ENCODE results near the gene CARM1.
"Not testable (repeated sequence)": the region's sequence is repeated elsewhere in the genome, so short reads cannot be mapped to it uniquely, and the experiment has no call there.

CARM1 gene

DNA sequence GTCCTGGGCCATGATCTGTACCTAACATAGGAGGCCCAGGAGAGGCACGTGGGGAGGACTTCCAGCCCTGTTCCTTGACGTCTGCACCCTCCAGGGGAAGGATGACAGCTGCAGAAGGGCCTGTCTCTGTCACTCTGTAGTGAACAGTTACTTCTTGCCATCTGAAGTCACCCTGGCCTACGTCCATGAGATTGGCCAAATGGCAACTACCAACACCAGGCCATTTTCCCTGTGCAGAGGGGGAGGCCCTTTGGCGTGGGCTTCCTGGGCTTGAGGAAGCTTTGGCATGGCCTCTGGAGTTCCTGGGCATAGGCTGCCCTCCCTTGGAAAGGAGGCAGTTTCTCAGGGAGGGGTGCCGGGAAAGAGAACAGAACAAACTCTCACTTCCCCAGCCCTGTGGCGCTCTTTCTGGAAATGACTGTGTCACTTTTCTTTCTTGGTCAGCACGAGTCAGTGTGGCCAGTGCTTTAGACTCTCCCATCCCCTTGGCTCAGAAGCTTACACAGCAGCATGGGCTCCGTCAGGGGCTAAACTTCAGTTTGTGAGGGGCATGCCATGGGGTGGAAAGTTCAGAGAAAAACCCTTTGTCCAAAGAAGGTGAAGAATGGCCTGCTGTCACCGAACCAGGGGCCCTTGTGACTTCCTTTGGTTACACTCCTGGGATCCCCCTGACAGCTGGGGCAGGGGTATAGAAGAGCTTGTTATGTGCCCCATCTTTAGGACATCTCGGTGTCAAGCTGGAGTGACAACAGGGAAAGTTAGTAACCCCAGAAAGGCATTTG, 5.3 kb downstream of the CARM1 start:
- DNase-seq: peak; percentile 52 to 54

DNA sequence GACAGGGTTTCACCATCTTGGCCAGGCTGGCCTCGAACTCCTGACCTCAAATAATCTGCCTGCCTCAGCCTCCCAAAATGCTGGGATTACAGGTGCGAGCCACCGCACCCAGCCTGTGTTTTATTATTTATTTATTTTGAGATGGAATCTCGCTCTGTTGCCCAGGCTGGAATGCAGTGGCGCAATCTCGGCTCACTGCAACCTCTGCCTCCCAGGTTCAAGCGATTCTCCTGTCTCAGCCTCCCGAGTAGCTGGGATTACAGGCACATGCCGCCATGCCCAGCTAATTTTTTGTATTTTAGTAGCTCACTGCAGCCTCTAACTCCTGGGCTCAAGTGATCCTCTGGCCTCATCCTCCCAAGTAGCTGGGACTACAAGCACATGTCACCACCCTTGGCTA, 6.3 kb downstream of the CARM1 start:
- not testable (repeated sequence) for DNase-seq

DNA sequence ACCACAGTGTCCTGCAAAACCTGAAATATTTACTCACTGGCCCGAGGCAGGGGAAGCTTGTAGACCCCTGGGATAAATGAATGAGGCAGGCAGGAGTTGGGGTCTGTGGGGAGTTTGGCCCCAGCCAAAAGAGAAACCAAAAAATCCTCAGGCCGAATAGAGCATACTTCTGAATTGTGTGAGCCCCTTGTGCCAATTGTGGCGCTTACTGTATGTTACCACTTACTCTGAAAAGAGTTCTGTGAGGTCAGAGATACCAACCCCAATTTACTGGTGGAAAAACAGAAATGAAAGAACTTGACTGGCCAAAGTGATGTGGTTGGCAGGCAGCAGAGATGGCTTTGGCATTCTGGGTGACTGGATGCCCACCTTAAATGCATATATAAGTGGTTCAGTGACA, 6.9 kb downstream of the CARM1 start:
- no peak for DNase-seq

DNA sequence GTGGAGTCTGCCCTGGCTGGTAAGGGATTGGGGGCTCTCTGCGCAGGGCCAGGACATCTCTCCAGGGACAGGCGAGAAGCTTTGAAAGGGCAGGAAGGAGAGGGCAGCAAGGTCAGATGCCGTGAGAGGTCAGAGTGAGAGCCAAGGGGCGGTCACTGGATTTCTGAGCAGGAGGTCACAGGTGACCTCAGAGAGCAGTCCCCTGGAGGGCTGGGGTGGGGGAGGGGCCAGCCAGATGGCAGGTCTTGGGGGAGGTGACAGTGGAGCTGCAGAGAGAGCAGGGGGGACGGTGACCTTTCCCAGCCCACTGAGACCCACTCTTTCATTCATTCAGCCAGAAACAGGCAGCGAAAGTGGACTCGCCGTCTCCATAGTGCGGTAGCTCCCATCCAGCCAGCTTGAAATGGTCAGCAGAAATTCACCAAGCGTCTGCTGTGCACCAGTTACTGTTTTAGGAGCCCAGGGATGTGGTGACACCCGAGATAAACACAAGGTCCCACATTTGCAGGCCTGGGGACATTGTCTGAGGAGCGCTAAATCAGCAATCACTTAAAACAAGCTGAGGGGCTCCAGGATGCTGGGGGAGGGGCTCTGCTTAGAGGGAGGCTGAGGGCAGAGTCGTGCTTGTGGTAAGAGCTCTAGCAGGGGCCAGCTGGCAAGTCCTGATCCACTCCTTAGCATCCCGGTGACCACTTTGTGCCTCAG, 10.2 kb downstream of the CARM1 start:
- no peak for DNase-seq

DNA sequence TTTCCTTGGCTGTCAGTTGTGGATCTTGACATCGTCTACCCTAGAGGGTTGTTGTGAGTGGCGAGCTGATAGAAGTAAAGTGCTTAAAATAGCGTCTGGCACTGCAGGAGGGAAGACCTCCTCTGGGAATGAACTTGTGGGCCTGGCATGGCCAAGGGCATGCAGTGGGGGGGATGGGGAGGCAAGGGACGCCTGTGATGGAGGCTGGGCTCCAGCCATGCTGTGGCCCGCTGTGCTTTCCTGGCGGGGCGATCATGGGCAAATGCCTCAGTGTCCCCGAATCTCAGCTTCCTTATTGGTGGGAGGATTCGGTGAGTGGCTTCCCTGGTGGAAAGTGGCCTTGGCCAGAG, 10.7 kb downstream of the CARM1 start:
- no peak for DNase-seq

DNA sequence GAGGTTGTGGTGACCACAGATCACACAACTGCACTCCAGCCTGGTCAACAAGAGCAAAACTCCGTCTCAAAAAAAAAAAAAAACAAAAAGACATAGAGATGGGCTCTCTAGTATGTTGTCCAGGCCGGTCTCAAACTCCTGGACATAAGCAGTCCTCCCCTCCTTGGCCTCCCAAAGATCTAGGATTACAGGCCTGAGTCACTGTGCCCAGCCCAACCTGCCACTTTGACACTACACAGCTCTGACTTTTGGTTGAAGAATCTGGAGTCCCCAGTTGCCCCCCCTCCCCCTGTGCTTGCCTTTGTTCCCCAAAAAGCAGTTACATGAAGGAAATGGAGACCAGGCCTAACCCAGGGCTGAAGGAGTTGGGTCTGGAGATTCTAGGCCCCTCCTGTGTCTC, 12.9 kb downstream of the CARM1 start:
- no peak for DNase-seq

DNA sequence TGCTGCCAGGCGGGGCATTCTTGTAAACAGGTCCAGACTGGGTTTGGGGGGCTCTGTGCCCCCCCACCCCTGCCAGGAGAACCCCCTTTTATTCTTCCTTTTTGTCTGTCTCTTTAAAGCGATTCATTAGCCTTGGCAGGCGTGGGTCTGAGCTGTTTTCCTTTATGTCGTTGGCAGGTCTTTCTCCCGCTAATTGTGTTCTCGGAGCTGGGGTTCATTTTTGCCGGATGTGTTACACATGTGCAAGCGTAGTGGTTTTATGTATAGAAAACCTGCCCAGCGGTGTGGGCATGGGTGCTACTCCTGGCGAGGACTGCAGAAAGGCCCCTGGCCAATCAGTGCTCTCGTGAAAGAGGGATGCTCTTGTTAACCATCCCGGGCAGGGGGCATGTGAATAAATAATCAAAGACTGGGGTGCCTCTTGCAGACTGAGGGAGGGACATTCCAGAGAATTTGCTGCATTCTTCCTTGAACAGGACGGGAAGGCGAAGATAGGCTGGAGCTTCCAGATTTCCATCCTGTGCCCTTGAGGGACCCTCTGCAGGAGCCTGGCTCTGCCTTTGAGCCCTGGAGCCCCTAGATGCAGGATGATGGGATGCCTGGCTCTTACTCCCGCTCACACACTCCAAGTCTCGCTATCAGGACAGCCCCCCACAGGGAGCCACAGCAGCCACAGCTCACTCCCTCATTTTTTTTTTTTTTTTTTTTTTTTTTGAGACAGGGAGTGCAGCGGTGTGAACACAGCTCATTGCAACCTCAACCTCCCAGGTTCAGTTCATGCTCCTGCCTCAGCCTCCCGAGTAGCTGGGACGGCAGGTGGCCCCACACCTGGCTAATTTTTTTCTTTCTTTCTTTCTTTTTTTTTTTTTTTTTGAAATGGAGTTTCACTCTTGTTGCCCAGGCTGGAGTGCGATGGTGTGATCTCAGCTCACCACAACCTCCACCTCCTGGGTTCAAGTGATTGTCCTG, 14.1 kb downstream of the CARM1 start:
- no peak for DNase-seq

DNA sequence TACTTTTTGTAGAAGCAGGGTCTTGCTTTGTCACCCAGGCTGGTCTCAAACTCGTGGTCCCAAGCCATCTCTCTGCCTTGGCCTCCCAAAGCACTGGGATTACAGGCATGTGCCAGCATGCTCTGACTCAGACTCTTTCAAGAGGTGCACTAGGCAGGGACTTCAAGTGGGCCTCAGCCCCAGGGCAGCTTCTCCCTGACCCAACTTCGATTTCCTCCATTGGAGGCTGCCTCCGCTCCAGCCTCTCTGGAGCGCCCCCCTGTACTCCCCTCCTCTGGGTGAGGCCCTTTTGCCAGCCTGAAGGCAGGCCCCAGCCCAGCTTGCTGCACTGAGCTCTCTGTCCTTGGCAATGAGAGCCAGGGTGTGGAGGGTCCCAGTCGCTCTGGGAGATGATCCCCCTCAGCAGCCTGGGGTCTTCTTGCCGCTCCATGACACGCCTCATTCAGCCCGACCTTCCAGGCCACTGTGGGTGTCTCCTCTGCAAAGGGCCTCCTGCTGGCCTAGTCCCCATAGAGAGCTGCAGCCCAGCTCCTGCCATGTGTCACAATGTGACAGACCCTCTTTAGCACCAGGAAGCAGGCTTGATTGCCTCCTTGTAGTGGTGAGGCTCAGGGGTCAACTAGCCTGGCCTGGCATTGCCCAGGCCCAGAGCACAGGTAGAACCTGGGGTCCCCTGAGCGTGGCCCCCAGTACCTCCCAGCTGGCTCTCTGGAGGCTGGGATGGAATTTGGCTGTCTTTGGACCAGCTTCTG, 16.4 kb downstream of the CARM1 start:
- no peak for DNase-seq

DNA sequence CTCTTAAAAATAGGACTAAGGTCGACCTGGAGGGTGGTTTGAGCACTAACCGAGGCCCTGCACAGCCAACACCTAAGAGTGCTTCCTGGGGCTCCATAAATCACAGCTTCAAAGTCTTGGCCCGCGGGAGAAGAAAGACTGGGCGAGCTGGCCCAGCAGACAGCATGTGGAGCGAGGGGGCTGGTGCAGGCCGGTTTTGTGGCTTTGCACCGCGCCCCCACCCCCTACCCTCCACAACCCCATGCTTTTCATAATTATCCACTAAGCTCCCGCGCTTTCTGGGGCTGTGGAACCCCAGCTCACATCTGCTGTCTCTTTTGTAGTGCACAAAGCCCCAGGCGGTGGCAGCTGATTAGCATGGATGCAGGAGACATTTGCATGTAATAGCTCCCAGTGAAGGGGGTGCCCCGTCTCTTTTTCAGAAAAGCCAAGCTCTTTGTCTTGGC, 17.1 kb downstream of the CARM1 start:
- no peak for DNase-seq

DNA sequence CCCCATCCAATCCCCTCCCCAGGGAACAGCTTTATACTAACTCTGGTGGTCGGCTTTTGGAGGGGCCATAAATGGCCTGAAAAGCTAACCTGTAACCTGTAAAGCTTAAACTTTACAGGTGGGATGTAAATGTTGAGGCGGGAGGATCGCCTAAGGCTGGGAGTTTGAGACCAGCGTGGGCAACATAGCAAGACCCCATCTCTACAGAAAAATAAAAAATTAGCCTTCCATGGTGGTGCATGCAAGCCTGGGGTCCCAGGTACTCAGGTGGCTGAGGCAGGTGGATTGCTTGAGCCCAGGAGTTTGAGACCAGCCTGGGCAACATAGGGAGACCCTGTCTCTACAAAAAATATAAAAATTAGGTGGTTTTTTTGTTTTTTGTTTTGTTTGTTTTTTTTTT, 18.5 kb downstream of the CARM1 start:
- DNase-seq: no peak

DNA sequence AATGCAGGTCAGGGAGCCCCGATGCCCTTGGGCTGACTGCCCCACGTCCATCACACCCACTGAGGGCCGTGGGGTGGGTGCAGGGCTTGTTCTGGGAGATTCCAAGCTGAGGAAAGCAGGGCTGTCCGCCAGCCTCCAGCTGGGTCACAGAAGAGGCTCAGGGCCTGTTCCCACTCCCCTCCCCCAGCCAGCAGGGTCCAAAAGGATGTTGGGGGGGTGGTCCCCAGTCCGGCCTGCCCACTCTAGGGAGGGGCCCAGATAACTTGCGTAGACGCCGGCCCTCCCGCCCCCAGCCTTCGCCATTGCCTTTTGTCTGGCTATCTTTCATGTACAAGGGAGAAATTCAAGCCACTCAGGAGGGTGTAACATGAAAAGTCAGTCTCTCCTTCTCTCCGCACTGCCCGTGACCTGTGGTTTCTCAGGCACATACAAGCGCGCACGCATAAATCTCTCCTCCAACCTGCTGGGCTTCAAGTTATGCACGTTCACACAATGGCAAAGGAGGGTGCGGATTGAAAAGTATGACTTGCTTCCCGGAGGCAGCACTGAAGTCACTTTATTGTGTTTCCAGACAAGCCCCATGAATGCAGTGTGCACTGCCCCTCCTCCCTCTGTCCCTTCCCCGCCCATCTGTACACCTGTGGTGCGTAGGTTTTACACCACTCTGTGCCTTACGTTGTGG, 20.2 kb downstream of the CARM1 start:
- DNase-seq: no peak

DNA sequence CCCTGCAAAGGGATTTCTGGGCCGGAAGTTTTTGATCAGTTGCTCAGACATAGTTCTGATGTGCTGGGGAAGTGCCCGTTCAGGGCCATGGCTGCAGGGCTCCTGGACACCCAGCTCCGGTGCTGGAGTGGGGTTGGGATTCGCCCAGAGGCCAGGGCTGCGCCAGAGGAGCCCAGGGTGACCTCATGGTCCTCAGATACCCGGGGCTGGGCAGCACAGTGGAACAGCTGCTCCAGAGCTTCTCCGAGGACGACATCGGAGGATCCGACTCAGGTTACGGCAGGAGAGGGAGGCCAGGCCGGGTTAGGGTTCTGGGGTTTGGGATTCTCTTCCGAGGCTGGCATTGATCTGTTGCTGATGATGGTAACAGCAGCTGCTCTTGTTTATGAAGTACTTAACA, 20.9 kb downstream of the CARM1 start:
- no peak for DNase-seq

DNA sequence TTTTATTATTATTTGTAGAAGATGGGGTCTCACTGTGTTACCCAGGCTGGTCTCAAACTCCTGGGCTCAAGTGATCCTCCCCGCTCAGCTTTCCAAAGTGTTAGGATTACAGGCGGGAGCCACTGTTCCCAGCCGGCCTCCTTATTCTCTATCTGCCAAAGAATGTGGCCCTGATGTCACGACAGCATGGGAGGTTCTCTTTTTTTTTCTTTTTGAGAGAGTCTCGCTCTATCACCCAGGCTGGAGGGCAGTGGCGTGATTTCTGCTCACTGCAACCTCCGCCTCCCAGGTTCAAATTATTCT, 23.5 kb downstream of the CARM1 start:
- no peak for DNase-seq

DNA sequence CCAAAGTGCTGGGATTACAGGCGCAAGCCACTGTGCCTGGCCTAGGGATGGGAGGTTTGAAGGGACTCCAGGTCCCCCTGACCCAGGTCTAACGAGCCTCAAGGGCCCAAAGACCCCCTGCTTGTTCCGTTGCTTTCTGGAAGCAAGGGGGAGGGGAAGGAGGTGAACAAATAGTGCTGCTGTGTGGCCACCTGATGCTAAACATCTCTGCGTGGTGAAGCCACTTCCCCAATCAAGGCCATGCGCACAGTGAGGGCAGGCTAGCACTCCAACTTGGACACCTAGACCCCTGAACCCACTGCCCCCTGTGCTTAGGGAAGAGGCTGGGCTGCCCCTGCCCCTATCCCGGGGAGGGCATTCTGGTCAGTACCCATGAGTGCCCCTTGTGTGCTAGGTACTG, 24.0 kb downstream of the CARM1 start:
- DNase-seq: no peak

DNA sequence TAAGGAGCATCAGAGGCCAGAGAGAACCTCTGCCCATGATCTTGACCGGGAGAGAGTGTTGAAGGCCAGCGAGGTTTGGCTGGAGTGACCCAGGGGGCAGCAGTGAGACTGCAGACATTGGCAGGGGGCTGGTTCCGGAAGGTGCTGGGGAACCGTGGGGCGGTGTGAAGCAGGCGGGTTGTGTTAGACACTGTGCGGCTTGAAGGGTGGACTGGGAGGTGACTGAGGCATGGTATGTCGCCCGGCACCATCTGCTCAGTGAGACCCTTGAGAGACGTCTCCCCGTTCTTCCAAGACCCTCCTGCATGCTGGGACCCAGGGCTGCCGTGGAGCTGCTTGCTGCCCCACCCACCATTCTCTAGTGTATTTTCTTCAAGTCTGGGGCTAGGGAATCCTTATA, 24.6 kb downstream of the CARM1 start:
- DNase-seq: no peak

DNA sequence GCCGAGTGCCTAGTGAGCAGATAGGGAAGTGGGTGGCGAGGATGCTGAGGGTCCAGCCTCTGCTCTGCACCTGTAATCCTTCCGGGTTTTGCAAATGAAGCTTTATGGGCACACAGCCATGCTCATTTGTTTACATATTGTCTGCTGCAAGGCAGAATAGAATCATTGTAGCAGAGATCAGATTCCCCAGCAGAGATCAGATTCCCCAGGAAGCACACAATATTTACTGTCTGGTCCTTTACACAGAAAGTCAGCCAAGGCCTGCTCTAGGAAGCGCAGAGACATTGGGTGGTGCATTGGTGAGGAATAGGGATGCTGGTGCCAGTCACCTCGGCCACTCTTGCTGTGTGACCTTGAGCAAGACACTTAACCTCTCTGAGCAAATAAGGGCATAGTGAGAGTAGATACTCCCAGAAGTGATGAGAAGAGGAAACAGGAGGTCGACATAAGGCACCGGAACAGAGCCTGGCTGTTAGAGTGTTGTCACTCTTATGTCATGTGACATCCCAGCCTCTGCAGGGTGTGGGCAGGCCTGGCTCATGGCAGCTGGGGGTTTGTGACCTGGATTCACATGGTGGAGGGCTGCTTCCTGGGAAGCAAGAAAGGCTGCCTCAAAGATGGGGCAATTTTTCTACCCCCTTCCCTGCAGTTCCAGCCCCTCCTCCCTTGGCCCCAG, 25.6 kb downstream of the CARM1 start:
- peak; percentile 64 to 74 for DNase-seq

DNA sequence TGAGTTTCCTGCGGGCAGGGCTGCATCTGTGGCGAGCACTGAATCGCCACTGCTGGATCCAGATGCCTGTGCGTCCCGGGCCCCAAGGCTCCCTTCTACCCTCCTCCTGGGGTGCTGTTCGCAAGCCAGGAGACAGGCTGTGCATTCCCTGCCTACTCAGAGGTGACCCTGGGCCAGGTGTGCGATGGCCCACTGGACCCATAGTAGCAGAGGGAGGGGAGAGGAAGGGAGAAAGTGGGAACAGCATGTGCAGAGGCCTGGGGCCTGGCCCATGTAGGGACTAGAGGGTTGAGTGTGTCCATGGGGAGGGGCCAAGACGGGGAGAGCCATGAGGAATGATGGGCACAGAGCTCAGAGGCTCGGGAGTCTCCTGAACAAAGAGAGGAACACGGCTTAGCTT, 27.3 kb downstream of the CARM1 start:
- no peak for DNase-seq

DNA sequence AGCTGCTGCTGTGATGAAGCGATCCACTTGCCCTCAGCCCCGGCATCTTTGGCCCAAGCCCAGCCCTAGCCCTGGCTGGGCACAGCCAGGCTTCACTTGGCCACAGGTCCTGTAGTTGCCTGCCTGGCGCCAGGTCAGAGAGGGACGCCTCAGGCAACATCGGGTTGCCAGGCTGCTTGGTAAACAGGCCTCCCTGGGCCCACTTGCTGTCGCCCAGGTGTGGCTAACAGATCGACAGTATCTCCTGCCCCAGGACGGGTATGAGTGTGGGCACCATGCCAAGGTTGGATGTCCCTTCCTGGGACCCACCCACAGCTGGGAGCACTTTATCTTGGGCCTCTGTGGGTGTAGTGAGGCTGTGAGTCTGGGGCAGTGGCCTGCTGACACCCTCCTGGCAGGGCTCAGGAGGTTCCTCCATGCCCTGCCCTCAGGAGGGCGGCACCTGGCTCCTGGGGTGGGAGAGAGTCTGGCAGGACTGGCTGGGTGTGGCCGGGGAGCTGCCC, 27.8 kb downstream of the CARM1 start:
- no peak for DNase-seq

DNA sequence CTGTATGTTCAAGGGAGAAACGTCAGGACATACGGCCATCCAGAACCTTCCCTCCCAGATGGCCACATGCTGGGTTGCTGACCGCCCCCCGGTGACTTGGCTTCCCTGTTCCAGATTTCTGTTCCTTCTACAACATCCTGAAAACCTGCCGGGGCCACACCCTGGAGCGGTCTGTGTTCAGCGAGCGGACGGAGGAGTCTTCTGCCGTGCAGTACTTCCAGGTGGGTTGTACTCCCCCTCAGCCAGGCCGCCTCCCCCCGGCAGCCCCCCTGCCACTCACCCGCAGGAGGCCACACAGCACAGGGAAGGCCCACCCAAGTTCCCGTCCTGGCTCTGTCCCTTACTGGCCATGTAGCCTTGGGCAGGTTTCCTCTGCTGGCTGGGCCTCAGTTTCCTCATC, 36.6 kb downstream of the CARM1 start:
- DNase-seq: no peak

DNA sequence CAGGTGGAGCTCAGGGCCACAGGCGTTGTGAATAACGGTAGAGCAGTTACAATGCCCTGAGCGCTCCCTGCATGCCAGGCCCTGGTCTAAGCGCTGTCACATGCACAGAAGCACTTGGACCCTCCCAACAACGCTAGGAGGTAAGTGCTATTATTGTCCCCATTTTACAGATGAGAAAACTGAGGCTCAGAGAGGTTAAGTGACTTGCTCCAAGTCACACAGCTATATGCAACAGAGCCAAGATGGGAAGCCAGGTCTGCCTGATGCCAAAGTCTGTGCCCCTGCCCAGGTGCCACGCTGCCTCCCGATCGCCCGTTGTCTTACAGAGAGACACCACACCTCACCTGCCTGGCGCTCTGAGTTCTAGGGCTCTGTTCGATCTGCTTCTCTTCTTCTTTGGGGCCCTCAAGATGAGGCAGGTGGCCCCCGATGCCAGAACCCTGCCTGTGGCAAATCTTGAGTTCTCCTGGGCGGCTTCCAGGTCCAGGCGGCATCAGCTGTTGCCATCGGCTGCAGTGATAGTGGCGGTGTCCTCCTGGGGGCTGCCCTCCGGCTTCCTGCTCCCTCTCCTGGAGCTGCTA, 37.1 kb downstream of the CARM1 start:
- no peak for DNase-seq
